SK-N-SH (cell line): Measurements from ENCODE around the gene DNAH10.

Experiments used
- CTCF ChIP-seq: fragments of 200-600 bp; sonication (generic); IDR thresholded peaks from 2 replicates; pipeline ENCODE4 v1.6.1; 2017; ENCODE audit warnings: antibody characterized with exemption, mild to moderate bottlenecking, moderate library complexity
- EP300 ChIP-seq, 2 experiments: IDR thresholded peaks; 2 replicates each; pipeline versions ENCODE4 v1.4.0 to v1.6.1; 2012; ENCODE audit warnings: borderline replicate concordance in 1 of 2, low read depth in 1 of 2, low read length in 1 of 2
- EZH2phosphoT487 ChIP-seq: fragments of 200-600 bp; sonication (generic); IDR thresholded peaks from 2 replicates; pipeline ENCODE4 v1.6.1; 2017; ENCODE audit warnings: low read depth, mixed run types, mild to moderate bottlenecking, antibody characterized with exemption, moderate library complexity, borderline replicate concordance
- FOSL2 ChIP-seq: IDR thresholded peaks from 2 replicates; pipeline ENCODE4 v1.4.0; 2012; ENCODE audit warnings: low read depth, mild to moderate bottlenecking, moderate library complexity, borderline replicate concordance
- JUND ChIP-seq: IDR thresholded peaks from 2 replicates; pipeline ENCODE4 v1.4.0; 2012
- MAX ChIP-seq: IDR thresholded peaks from 2 replicates; pipeline ENCODE4 v1.4.0; 2012; ENCODE audit warnings: low read depth
- NFIC ChIP-seq: IDR thresholded peaks from 2 replicates; pipeline ENCODE4 v1.4.0; 2012; ENCODE audit warnings: borderline replicate concordance
- RCOR1 ChIP-seq: fragments of 150-350 bp; IDR thresholded peaks from 2 replicates; pipeline ENCODE4 v1.6.1; 2017; ENCODE audit warnings: antibody characterized with exemption, low read length
- TCF12 ChIP-seq: IDR thresholded peaks from 2 replicates; pipeline ENCODE4 v1.4.0; 2012
- TEAD4 ChIP-seq: IDR thresholded peaks from 2 replicates; pipeline ENCODE4 v1.4.0; 2012; ENCODE audit warnings: mild to moderate bottlenecking, borderline replicate concordance; ENCODE audit not compliant: insufficient read depth
- TF ChIP-seq, protein P1 (sequence below): IDR thresholded peaks from 2 replicates; pipeline ENCODE4 v1.6.1; 2012; ENCODE audit warnings: mild to moderate bottlenecking, low read depth, low read length, moderate library complexity

DNA sequence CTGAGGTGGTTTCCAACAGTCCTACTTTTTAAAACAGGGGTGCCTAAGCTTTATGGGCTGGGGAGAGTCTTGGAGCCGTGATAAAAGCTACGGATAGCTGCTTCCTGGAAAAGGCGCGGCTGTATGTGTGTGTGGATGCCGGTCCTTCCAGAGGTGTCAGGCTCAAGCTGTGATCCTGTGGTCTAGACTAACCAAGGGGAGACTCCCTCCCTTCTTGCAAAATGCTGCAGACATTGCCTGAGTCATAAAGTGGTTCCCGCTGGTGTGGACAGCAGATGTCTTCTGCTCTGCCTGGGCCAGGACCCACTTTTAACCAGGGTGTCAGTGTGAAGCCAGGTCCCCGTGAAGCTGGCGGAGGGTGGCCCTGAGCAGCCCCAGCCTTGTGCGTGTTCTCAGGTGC is 172.7 kb downstream of the DNAH10 start:
- no peak for TF ChIP-seq CTCF
- no peak for TF ChIP-seq EP300 (IDR thresholded peaks at IDR 0.05; ENCODE audit: borderline replicate concordance in 1 of 2, low read depth in 1 of 2, low read length in 1 of 2)
- TF ChIP-seq RCOR1: no peak
- TF ChIP-seq, protein P1, sequence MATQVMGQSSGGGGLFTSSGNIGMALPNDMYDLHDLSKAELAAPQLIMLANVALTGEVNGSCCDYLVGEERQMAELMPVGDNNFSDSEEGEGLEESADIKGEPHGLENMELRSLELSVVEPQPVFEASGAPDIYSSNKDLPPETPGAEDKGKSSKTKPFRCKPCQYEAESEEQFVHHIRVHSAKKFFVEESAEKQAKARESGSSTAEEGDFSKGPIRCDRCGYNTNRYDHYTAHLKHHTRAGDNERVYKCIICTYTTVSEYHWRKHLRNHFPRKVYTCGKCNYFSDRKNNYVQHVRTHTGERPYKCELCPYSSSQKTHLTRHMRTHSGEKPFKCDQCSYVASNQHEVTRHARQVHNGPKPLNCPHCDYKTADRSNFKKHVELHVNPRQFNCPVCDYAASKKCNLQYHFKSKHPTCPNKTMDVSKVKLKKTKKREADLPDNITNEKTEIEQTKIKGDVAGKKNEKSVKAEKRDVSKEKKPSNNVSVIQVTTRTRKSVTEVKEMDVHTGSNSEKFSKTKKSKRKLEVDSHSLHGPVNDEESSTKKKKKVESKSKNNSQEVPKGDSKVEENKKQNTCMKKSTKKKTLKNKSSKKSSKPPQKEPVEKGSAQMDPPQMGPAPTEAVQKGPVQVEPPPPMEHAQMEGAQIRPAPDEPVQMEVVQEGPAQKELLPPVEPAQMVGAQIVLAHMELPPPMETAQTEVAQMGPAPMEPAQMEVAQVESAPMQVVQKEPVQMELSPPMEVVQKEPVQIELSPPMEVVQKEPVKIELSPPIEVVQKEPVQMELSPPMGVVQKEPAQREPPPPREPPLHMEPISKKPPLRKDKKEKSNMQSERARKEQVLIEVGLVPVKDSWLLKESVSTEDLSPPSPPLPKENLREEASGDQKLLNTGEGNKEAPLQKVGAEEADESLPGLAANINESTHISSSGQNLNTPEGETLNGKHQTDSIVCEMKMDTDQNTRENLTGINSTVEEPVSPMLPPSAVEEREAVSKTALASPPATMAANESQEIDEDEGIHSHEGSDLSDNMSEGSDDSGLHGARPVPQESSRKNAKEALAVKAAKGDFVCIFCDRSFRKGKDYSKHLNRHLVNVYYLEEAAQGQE: no peak
- TF ChIP-seq EZH2phosphoT487: no peak
- TF ChIP-seq FOSL2: no peak
- TF ChIP-seq TCF12: no peak
- TF ChIP-seq NFIC: no peak
- TF ChIP-seq JUND: no peak
- no peak for TF ChIP-seq TEAD4
- TF ChIP-seq MAX: no peak
